MM.1S (cell line): Measurements from ENCODE around the gene ESCO1.

Source experiments
- EZH2 ChIP-seq: fragments of 300-600 bp; sonication (generic); optimal IDR thresholded peaks from 2 replicates; pipeline ENCODE3; 2017; ENCODE audit warnings: low read depth, mild to moderate bottlenecking, antibody characterized with exemption, low read length, mixed read lengths
- EZH2phosphoT487 ChIP-seq: fragments of 300-600 bp; sonication (generic); IDR thresholded peaks from 2 replicates; pipeline ENCODE4 v1.6.1; 2018; ENCODE audit warnings: antibody characterized with exemption, low read length
- TF ChIP-seq, protein P1 (sequence below): fragments of 300-600 bp; sonication (generic); IDR thresholded peaks from 2 replicates; pipeline ENCODE4 v1.5.1; 2016; ENCODE audit warnings: antibody characterized with exemption, low read length, mixed read lengths

DNA sequence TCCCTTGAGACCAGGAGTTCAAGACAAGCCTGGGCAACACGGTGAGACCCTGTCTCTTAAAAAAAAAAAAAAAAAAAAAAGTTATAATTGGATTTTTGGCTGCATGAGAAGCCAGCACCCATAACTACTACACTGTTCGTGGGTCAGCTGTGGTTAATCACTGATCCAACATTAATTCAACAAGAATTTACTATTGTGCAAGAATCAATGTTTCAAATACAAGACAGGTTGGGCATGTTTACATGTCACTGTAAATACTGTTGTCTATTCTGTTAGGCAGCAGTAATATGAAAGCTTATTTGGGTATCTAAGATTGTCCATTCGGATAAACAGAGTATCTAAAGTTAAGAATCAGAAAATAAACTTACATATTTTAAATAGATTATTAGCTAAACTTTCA is 62.3 kb downstream of the ESCO1 start:
- no peak for TF ChIP-seq EZH2
- TF ChIP-seq, protein P1, sequence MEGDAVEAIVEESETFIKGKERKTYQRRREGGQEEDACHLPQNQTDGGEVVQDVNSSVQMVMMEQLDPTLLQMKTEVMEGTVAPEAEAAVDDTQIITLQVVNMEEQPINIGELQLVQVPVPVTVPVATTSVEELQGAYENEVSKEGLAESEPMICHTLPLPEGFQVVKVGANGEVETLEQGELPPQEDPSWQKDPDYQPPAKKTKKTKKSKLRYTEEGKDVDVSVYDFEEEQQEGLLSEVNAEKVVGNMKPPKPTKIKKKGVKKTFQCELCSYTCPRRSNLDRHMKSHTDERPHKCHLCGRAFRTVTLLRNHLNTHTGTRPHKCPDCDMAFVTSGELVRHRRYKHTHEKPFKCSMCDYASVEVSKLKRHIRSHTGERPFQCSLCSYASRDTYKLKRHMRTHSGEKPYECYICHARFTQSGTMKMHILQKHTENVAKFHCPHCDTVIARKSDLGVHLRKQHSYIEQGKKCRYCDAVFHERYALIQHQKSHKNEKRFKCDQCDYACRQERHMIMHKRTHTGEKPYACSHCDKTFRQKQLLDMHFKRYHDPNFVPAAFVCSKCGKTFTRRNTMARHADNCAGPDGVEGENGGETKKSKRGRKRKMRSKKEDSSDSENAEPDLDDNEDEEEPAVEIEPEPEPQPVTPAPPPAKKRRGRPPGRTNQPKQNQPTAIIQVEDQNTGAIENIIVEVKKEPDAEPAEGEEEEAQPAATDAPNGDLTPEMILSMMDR, result no peak
- TF ChIP-seq EZH2phosphoT487, result no peak
